Ovary (tissue), 3 donors: Measurements from ENCODE around the gene ITIH4.

ENCODE experiments used
- EP300 ChIP-seq: sonication (generic); formaldehyde crosslinking; IDR thresholded peaks from one replicate; pipeline ENCODE4 v1.6.1; 2017; ENCODE audit warnings: antibody characterized with exemption
- TF ChIP-seq, protein P1 (sequence below), 3 donors: fragments of 450-650 bp in 2 of 3; fragments of 200-600 bp in 1 of 3; IDR thresholded peaks; one replicate each; pipeline versions ENCODE4 v1.5.1 to v1.8.0; 2016 to 2022; ENCODE audit warnings: antibody characterized with exemption in 3 of 3, mild to moderate bottlenecking in 1 of 3
- donor health status: DM: no; HTN: no; CAD: no.

- TF ChIP-seq EP300, result no peak
- TF ChIP-seq, protein P1, sequence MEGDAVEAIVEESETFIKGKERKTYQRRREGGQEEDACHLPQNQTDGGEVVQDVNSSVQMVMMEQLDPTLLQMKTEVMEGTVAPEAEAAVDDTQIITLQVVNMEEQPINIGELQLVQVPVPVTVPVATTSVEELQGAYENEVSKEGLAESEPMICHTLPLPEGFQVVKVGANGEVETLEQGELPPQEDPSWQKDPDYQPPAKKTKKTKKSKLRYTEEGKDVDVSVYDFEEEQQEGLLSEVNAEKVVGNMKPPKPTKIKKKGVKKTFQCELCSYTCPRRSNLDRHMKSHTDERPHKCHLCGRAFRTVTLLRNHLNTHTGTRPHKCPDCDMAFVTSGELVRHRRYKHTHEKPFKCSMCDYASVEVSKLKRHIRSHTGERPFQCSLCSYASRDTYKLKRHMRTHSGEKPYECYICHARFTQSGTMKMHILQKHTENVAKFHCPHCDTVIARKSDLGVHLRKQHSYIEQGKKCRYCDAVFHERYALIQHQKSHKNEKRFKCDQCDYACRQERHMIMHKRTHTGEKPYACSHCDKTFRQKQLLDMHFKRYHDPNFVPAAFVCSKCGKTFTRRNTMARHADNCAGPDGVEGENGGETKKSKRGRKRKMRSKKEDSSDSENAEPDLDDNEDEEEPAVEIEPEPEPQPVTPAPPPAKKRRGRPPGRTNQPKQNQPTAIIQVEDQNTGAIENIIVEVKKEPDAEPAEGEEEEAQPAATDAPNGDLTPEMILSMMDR (IDR thresholded peaks at IDR 0.05), result no peak
Observed at GRCh38 chr3:52789746-52790040, 40.8 kb downstream of the ITIH4 start.
